NCI-H2196 treated with DMSO at 0.1 percent for 48 hours (cell line): Measurements from ENCODE around the gene INSYN2A.

Experiments
- DNase-seq: peaks from one replicate; lab custom pipeline; 2025; ENCODE audit not compliant: unreplicated experiment; lab: John Stamatoyannopoulos, UW

The INSYN2A gene, protein sequence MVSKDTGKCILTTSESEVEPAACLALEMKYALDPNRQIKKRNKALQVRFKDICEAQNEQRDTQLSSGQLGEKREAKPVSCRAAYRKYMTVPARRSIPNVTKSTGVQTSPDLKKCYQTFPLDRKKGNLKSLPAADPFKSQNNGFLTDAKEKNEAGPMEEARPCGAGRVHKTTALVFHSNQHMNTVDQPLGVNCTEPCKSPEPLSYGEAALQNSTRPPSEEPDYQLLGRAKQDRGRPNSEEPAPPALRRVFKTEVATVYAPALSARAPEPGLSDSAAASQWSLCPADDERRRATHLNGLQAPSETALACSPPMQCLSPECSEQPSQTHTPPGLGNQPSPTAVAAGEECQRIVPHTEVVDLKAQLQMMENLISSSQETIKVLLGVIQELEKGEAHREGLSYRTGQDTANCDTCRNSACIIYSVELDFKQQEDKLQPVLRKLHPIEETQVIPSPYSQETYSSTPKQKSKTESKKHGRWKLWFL

DNA sequence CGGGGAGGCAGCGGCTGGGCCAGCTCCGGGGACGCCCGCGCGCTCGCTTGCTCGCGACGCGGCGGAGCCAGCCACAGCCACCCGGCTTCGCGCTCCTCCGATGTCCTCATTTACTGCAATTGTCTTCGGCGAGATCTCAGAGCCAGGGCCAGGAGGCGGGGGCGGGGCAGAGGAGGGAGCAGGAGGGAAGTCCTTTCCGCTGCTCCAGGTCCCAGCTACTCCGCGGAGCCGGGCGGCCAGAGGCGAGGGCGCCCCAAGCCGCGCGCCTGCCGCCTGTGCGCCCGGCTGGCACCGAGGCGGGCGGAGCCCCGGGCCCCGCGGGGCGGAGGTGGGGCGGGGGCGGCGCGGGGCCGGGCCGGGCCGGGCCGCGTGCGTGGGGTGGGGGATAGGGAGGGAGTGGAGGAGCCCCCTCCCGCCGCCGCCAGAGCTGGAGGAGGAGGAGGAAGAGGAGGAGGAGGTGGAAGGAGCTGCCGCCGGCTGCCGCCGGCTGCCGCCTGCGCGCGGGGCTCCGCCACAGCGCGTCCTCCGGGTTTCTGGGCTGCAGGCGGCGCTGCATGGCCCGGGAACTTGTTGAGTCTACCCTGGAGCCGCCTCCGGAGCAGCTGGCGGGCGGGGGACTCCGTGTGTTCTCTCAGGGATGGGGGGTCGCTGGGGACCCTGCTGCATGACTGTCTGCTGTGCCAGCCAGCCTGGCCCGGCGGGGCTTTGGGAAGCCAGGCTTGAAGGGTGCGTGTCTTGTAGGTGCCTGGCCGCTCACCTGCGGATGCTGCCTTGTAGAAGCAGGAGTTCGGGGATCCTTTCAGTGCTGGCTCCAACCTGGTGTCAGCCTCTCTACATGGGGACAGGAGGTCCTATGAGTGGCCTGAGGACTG lies at the start of gene INSYN2A:
Gene INSYN2A (minus strand): TSS at position 310 of the 872 bp plus-strand sequence. CDS start 20,196 bp downstream, outside the sequence.
- no peak for DNase-seq

DNA sequence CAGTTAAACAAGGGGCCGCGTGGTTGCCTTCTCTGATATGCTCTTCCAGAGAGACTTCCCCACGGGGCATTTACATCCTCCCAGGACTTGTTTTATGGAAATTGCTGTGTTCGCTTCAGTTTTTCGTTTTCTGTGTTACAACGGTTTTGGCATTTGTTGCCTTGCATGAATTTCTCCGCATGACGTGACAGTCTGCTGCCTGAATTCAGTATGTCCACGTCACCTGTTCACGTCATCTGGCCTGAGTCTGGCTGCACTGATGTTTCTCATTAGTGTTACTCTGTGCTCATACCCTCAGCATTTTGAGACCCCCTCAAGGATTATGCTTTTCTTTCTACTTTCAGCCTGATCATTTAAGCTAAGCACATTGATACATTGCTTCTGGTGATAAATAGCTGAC lies 49.1 kb upstream of the INSYN2A start:
- DNase-seq, result no peak

DNA sequence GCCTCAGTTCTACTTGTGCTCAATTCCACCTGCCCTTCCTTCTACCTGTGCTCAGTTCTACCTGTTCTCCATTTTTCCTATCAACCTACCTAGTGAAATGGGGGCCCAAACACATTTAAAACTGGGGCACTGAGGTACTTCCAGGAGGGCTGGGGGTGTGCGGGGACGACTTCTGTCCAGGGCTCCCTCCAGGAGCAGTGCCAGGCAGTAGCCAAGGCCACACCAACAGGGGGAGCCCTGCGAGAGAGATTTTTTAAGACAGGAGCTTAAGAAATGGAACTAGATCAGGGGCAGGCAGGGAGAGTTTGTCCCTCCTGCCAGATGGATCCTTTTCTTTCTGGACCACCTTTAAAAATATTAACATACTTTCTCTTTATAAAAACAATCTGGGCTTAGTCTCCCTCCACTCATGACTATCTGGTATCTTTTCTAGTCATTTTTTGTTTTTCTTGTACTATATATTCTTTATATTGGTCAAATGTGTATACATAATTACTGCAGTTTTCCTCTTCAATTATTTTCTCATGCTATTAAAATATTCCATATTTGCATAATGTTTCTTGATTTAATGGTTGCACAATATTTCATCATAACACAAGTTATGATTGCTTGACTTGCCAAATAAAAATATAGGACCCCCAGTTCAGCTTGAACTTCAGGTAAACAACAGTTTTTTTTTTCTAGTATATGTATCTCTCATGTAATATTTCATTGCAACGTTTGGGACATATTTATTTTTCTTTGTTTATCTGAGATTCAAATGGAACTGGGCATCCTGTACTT lies 47.3 kb upstream of the INSYN2A start:
- DNase-seq, result no peak

DNA sequence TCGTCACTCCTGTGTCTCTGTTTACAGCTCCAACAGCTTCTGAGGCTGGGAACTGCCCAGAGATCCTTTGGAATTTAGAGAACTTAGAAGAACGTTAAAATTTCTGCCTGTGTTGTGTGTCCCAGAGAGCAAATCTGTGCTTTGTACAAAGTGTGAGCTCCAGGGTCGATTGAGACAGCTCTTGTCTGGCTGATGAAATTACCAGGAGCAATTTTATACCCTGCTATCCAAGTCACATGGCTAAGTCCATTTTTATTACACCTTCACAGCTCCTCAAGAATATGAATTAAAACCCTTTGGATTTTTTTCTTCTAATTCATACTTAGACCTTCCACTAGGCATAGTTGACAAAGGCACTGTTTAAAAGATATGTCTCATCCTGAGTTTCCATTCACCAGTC lies 46.5 kb upstream of the INSYN2A start:
- no peak for DNase-seq

DNA sequence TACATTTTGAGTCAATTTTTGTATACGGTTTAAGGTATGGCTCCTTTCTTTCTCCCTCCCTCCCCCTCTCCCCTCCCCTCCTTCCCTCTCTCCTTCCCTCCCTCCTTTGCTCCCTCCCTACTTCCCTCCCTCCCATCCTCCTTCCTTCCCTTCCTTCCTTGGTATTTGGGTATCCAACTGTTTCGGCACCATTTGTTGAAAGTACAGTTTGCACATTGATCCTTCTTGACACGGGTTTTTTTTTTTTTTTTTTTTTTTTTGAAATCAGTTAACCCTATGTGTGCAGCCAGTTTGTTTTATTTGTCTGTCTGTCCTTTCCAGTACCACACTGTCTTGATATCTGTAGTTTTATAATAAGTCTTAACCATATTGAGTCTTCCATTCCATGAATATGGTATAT lies 39.9 kb upstream of the INSYN2A start:
- DNase-seq, result no peak

DNA sequence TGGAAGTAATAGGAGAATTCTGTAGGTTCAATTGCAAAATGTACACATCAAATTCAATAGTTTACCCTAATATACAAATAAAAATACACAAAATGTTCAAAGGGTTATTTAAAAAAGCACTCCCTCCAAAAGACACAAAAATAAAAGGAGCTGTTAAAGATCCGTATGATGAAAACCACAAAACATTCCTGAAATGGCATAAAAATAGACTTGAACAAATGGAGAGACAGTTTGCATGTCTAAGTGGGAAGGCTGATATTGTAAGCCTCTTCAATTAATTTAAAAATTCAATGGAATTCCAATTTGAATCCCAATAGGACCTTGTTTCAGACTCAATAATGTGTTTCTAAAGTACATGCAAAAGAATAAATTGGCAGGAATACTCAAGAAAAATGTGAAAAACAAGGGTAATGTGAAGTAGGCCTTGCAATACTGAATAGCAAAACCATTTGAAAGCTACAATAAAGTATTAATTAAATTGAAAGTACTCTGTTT lies 38.0 kb upstream of the INSYN2A start:
- no peak for DNase-seq

DNA sequence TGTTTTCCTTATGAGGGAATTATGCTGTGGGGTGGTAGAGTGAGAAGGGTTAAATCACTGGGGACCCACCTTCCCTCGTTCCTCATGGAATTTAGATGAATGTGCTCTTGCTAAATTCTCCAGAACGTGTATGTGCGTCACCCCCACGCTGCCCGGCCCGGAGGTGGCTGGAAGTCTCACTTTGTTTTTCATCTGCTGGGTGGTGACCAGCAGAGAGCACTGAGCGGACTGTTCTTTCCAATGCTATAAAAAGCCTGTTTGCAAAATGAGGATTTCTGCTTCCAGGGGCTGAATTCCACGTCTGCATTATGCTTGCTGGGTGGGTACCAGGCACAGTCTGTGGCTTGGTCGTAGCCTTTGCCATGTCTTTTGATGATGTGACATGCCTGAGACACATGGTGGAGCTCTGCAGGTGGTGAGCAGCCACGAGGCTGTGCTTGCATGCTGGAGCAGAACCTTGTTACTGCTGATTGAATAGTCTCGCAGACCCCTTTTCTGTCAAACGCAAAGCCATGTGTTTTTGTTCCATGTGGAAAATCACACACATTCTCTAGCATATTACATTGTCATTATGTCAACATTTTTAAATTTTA lies 31.9 kb upstream of the INSYN2A start:
- DNase-seq, result no peak

DNA sequence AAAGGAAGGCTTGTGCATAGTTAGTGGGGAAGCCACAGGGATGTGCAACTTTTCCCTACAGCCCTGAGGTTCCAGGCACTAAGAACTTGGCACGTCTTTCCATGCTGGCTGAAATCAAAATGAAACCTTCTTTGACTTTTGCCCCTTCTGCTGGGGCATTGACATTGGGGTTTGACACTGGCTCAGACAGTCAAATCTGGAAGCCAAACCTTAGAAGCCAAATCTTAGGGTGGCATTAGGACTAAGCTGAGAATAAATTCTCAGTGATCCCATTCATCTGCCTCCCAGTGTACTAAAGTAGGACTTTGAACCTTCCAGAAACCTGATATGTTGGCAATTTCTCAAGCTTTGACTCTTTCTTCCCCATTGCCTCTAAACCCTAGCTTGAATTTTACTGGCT lies 31.3 kb upstream of the INSYN2A start:
- no peak for DNase-seq

DNA sequence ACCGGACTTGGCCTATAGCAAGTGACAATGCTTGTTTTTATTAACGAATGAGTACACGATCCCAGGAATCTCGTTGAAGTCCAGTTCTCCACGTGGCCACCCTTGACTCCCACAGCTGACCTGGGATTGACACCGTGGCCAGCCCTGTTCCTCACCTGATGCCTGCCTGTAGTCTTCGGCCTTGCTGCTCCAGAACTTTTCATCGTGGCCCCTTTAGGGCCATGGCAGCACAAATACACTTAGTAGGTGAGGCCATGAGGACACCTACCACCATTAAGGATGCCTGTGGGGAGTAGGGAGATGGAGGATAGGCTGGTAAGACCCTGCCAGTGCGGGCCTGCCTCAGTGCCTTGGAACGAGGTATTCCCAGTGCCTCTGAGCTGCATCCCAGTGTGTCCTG lies 30.6 kb upstream of the INSYN2A start:
- DNase-seq, result no peak

DNA sequence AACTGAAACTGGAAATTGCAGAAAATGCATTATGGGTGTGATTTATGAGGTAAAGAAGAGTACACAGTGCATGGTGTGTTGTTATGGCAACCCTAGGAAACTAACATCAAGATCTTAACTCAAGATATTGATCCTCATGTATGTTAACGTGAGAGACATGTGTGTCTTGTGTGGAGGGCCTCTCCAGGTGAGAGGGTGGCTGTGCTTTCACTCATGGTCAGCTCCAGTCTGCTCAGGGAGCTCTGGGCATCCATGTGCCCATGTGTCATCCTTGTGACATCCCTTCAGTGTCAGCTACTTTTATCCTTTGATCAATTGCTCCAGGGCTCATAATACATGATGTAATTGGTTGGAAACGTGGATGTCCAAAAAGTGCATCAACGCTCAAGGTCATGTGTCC lies 24.9 kb upstream of the INSYN2A start:
- no peak for DNase-seq

DNA sequence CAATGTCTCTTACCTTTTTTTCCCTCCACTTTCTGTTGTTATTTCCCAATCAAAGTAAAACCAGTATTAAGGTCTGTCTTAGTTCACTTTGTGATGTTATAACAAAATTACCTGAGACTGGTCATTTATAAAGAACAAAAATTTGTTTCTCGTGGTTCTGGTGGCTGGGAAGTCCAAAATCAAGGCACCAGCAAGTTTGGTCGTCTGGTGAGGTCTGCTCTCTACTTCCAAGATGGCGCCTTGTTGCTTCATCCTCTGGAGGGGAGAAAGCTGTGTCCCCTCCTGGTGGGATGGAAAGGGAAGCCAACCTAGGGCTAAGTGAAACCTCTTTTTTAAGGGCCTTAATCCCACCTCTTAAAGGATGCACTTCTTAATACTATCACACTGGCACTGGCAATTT lies 22.3 kb upstream of the INSYN2A start:
- no peak for DNase-seq

DNA sequence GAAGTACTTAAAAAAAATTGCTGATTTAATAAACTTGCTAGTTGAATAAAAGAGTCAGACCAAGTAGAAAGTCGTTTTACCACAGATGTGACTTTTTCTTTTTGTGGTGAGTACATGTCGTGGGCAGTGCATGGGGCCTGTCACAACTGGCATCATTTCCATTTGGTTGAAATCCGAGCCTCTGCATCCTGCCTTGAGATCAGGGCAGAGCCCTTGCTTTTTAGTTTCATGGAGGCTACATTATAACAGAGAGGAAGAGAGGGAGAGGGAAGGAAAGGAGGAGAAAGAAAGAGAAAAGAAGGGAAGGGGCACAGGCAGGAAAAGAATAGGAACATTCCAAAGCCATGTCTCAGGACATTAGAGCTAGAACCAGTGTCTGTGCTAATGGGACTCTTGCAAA lies 20.4 kb upstream of the INSYN2A start:
- no peak for DNase-seq

DNA sequence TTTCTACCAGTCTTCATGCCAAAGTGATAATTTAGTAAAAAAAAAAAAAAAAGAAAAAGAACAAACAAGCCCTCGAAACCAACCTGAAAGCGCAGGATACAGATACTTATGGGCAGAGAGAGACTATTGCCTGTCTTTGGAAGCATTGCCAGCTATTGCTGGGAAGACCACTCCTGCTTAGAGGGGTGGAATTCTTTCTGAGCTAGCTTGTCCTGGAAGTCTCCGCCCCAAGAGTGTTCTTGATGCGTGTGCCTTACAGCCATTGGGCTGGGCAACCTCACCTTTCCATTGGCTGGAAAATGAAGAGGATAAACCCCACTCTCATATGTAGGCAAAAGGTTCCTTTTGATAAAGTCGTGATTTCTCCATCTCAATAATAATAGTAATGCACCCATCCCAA lies 19.9 kb upstream of the INSYN2A start:
- DNase-seq, result no peak

DNA sequence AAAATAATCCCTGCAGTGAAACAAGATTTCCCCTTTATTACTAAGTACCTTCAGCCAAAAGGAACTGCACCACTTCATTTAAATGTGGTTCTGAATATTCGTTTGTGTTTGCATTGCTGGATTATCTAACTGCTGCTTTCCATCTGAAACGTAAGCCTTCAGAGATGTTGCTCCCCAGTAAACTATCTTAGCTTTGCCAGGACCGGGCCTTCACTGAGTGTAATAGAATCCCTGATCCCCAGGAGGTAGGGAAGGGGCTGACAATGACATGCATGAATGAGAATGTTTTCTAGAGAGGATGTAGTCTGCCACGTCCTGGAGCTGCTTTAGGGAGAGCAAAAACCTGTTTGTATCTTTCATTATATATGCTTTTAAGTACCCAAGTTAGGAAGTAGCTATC lies 19.5 kb upstream of the INSYN2A start:
- no peak for DNase-seq

DNA sequence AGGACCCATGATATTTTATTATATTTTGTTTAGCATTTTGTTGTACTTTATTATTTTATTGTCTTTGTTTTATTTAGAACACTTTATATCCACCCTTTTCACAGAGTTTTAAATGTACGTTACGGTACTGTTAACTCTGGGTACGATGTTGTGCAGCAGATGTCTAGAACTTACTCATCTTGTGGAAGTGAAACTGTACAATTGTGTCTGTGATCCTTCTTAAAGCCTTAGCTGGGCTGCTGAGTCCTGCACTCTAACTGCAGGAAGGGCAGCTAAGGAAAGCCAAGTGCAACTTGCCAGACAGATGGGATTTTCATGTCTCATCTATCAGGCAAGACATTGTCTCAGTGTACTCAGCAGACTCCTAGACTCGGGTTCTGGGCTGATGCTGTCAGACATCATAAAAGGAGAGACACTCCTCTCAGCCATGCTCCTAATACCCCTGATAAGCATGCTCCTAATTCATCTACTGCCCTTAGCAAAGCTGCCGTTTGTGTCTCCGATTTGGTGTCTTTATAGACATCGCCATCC lies 14.6 kb upstream of the INSYN2A start:
- no peak for DNase-seq

DNA sequence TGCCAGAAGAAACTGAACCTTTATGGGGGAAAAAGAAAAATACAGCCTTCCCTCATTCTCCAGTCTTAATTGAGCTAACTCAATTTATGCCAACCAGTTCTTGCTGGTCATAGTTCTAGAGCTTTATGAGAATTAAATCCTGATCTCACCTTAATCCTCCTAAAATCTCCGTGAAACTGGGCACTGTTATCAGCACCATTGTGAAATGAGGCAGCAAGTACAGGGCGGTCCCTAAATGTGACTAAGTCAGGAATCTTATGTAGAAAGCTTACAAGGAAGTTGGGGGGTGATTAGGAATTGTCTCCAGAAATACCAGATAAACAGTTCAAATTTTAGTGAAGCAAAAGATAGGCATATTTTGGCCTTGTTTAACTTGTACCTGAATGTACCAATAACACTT lies 10.7 kb upstream of the INSYN2A start:
- no peak for DNase-seq

DNA sequence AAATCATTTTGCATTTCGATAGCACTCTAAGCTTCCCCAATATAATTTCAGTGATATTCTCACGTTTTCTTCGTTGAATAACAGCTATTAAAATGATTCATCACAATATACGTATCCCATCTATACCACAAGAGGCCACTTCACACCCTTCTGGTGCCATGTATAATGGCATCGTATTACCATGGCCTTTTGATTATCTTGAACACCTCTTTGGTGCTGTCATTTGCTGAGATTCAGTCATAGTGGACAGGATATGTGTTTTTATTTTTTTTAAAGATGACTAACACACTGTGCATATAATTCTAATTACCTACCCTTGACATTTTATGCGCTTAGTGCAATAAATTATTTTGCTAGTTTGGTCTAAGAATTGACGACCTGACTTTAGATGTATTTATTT lies 6.7 kb upstream of the INSYN2A start:
- no peak for DNase-seq

DNA sequence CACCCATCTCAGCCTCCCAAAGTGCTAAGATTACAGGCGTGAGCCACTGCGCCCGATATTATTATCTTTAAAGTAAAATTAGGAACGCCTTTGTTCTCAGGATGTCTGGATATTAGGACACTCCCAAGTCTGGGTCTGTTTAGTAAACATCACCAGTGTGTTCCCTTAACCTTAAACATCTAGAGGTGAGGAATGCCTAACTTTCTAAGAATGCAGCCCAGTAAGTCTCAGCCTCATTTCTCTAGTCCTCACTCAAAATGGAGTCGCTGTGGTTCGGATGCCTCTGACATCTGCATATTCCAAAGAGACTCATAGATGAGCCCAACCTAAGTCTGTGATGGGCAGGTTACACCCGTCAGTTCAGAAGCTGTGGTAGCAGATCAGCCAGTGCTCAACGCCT lies 4.3 kb upstream of the INSYN2A start:
- DNase-seq, result no peak

DNA sequence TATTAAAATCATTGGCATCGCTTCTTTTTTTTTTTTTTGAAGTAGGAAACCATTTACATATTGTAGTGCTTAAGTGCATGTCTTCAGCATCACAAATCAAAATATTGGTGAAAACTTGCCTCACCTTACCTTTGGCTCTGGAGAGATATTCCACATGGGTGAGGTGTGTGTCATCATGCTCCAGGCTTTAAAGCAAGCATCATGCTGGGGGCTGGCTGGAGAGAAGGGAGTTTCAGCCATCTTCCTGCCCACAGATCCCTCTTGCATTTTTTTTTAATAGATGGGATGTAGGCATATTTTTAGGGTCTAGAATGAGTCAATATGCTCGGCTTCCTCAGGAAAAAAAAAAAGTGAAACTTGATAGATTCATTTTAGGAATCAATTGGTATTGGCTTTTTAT lies 2.3 kb upstream of the INSYN2A start:
- DNase-seq, result no peak

DNA sequence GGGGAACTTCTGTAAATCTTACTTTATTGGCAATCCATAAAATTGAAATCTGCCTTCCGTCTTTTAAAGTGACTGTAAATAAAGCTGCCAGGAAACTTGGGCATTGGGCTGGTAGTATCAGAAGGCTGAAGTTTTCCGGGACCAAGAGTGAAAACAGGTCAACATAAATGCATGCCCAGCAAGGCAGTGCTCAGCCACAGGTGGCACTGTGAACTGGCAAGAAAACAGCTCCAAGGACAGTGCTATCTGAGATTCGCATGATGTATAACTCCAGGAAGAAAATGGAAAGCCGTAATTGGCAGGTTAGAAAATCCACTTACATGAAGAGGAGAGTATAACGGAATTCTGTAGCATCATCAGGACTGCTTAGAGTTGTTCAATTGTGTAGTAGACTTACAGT lies 1.9 kb upstream of the INSYN2A start:
- DNase-seq, result no peak

DNA sequence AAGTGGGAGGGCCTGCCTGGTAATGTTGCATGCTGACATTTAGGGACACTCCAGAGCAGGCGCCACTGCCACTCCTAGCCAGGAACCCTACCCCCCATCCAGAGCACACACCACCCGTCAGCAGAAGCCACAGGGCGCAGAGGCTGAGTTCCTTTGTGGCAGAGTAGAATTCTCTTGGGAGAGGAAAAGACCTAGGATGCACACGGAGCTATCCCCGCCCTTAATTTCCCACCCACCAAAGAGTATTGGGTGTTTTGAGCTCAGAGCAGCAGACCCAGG lies 702 bp upstream of the INSYN2A start:
- no peak for DNase-seq
